GM12891 (cell line): ENCODE measurements around the gene CACNB4.

Experiments used
- DNase-seq: peaks from one replicate; pipeline ENCODE4 v3.0.0; 2011; ENCODE audit warnings: low spot score; ENCODE audit not compliant: insufficient read length
- FAIRE-seq: peaks from 2 replicates; lab custom pipeline; 2011; peaks lifted over from hg19 to GRCh38; lab: Jason Lieb, UNC
- PAX5 ChIP-seq: IDR thresholded peaks from 2 replicates; pipeline ENCODE4 v1.6.1; 2011; ENCODE audit warnings: low read length, moderate library complexity, mild to moderate bottlenecking; ENCODE audit not compliant: insufficient read depth, severe bottlenecking
- POLR2A ChIP-seq: IDR thresholded peaks from 2 replicates; pipeline ENCODE4 v1.6.1; 2011; ENCODE audit warnings: low read depth, low read length, control low read depth
- POLR2AphosphoS5 ChIP-seq: IDR thresholded peaks from 2 replicates; pipeline ENCODE4 v1.6.1; 2011; ENCODE audit warnings: low read depth, low read length, control low read depth
- POU2F2 ChIP-seq: IDR thresholded peaks from 2 replicates; pipeline ENCODE4 v1.6.1; 2011; ENCODE audit warnings: low read depth, mild to moderate bottlenecking, control low read depth, low read length, moderate library complexity
- SPI1 ChIP-seq: IDR thresholded peaks from 2 replicates; pipeline ENCODE4 v1.6.1; 2011; ENCODE audit warnings: low read depth, low read length, control low read depth
- TAF1 ChIP-seq: IDR thresholded peaks from 2 replicates; pipeline ENCODE4 v1.6.1; 2011; ENCODE audit warnings: low read depth, low read length, control low read depth

CACNB4 gene

GRCh38 chr2:152106464-152106863 is 7.6 kb upstream of the CACNB4 start:
- FAIRE-seq (no peak), DNase-seq (no peak)
- TF ChIP-seq POLR2AphosphoS5 = no peak
- no peak for TF ChIP-seq SPI1
- TF ChIP-seq TAF1 = no peak
- no peak for TF ChIP-seq PAX5
- no peak for TF ChIP-seq POU2F2
- TF ChIP-seq POLR2A = no peak

- no peak for FAIRE-seq
- no peak for DNase-seq
- TF ChIP-seq POU2F2 (no peak), SPI1 (no peak), POLR2AphosphoS5 (no peak), POLR2A (no peak), TAF1 (no peak), PAX5 (no peak)
Measured at GRCh38 chr2:152103271-152103670, 4.4 kb upstream of the CACNB4 start.

DNA sequence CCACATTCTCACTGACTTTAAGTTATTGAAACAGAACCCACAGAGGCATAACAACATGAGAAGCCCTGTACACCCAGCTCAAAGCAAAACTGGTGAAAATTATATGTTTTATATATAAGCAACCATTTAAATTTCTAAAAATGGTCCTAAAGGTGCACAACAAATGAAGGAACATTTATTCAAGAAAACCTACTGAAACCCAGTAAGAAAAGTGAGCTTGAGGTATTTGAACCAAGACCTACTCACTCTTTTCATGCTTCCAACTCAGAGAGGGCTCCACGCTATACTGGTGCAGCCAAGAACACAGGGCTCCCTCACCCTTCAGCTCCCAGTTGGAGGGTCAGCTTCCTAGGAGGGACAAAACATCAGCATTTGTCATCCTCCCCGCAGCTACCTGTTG is 2.1 kb upstream of the CACNB4 start:
- FAIRE-seq (no peak), DNase-seq (no peak)
- TF ChIP-seq PAX5 (no peak), POLR2AphosphoS5 (no peak), SPI1 (no peak), POU2F2 (no peak), TAF1 (no peak), POLR2A (no peak)

- DNase-seq (peak; percentile 20), FAIRE-seq (peak; percentile 90)
- TF ChIP-seq PAX5 = no peak
- TF ChIP-seq POLR2AphosphoS5 = no peak
- TF ChIP-seq POU2F2 = no peak
- no peak for TF ChIP-seq SPI1
- TF ChIP-seq POLR2A = no peak
- TF ChIP-seq TAF1 = no peak
Measured at GRCh38 chr2:152099367-152100050, 665 bp upstream of the CACNB4 start.

DNA sequence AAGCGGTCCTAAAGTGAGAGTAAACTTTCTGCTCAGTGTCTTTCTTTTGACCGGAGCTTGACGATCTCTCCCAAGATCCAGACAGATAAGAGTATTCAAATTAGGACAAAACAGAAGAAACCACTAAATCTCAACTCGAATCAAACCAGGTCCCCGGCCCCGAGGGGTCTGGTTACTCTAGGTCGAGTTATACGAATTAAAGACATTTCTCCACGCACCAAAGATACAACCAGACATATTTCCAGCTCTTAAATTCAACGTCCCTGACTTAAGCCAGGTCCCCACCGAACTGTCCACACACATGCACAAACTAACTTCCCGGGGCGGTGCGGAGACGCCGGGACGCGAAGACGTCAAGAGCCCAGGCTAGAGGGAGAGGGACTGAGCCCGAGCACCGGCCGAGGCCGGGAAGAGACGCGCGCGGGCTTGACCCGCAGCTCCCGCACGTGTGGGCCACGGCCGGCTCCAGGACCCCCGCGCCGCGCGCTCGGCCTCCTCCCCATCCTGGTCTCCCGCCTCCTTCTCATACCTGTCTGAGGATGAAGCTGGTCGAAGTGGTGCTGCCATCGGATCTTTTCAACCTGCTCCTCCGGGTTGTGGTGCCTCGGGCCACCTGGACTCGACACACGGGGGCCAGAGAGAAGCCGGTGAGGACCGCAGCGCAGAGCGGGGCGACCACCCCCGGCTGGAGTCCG is 896 bp downstream of the CACNB4 start:
- TF ChIP-seq TAF1 = no peak
- TF ChIP-seq POLR2AphosphoS5 = no peak
- TF ChIP-seq SPI1 = no peak
- no peak for TF ChIP-seq POLR2A
- peak; percentile 20; the same call in 1 of the 2 replicates for TF ChIP-seq POU2F2
- TF ChIP-seq PAX5 = no peak
- peak; percentile 66 for FAIRE-seq
- DNase-seq = peak; percentile 35

DNA sequence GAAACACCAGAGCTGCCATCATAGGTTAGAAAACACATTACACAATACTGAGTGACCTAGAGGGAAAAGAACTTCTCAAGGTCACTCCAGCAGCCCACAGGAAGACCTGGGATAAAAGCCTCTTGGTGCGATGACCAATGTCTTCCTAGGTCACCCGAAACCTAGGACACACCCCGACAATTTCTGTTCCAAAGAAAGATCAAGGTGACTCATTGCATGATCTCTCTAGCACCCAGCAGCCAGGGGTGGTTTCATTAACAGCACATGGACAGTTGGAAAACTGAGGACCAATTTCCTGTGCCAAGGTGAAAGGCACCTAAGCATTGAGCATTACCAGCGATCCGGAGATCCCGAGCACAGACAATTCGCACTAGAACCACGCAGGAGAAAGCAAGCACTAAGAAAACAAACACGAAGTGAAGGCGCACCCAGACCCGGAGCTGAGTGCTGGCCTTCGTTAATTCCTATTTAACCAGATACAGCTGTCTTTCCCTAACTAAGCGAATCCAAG is 1.5 kb downstream of the CACNB4 start:
- peak; percentile 7 for DNase-seq
- FAIRE-seq = peak; percentile 68
- no peak for TF ChIP-seq POLR2AphosphoS5
- no peak for TF ChIP-seq TAF1
- TF ChIP-seq POLR2A = no peak
- no peak for TF ChIP-seq SPI1
- no peak for TF ChIP-seq PAX5
- no peak for TF ChIP-seq POU2F2

DNA sequence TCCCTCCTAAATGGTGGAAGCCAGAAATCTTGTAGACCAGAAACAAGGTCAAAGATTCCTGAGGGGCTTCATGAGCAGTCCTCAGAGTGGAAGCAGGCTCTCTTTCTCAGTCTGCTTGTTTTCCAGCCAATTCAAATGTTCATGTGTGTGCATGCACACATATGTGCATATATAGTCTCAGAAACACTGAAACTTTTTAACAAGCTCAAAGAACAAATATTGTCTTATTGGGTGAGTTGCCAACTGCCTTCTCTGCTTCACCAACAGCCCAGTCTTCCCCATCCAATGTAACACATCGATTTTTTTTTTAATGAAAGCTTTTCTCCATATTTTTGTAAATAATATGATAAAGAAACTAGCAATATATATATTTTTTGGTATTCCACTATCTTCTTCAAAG is 3.7 kb downstream of the CACNB4 start:
- TF ChIP-seq PAX5 (no peak), SPI1 (no peak), POLR2A (no peak), POLR2AphosphoS5 (no peak), POU2F2 (no peak), TAF1 (no peak)
- DNase-seq (no peak), FAIRE-seq (no peak)

GRCh38 chr2:152094014-152094413 is 4.8 kb downstream of the CACNB4 start:
- no peak for DNase-seq
- TF ChIP-seq SPI1 = peak; percentile 45; the same call in 1 of the 2 replicates
- no peak for TF ChIP-seq PAX5
- no peak for FAIRE-seq

DNA sequence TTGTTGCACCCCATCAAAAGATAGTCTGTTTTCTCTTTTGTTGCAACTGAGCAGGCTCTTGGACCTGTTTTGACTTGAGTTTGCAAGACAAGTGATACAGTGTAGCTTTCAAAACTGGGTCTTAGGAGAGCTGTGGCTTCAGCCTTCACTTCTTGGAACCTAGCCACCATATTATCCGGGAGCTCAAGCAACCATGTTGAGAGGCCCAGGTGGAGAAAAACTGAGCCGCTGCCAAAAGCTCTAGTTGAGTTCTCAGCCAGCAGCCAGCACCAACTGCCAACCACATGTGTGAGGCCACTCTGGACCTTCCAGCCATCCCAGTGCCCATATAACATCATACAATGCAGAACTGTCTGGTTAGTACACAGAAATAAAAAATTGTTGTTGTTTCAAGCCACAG is 5.4 kb downstream of the CACNB4 start:
- FAIRE-seq (no peak), DNase-seq (no peak)
- TF ChIP-seq SPI1 (no peak), TAF1 (no peak), POU2F2 (no peak), POLR2AphosphoS5 (no peak), PAX5 (no peak), POLR2A (no peak)
